Chondrocyte (in vitro differentiated cells): ENCODE data around the gene HYAL2. TPM values are rescaled to one million over a fixed set of nuclear protein-coding genes. Genes with fewer than 3 reads are reported as not detected.
A peak's percentile ranks its signal among the peaks of the same experiment; 100 is the strongest.

Source experiments
- DNase-seq: peaks from one replicate; pipeline ENCODE4 v3.0.0; 2021; ENCODE audit warnings: mixed read lengths, low spot score
- H3K27ac Mint-ChIP-seq: one replicate; pipeline ENCODE4 v1.8.0; 2021; ENCODE audit warnings: mild to moderate bottlenecking, moderate library complexity, mixed read lengths; ENCODE audit not compliant: unreplicated experiment
- H3K27me3 Mint-ChIP-seq: 2 replicates; pipeline ENCODE4 v1.8.0; 2021; ENCODE audit warnings: low read depth, mixed read lengths
- H3K36me3 Mint-ChIP-seq: 2 replicates; pipeline ENCODE4 v1.8.0; 2021; ENCODE audit warnings: low read depth, mixed read lengths
- H3K4me1 Mint-ChIP-seq: 2 replicates; pipeline ENCODE4 v1.8.0; 2021; ENCODE audit warnings: low read depth, mild to moderate bottlenecking, mixed read lengths
- H3K4me3 Mint-ChIP-seq: one replicate; pipeline ENCODE4 v1.8.0; 2021; ENCODE audit warnings: mild to moderate bottlenecking, moderate library complexity, mixed read lengths; ENCODE audit not compliant: unreplicated experiment
- H3K9me3 Mint-ChIP-seq: 2 replicates; pipeline ENCODE4 v1.8.0; 2021; ENCODE audit warnings: low read depth, mixed read lengths
- CTCF ChIP-seq: fragments of 200-600 bp; sonication (generic); IDR thresholded peaks from 2 replicates; pipeline ENCODE4 v1.5.0; 2021; ENCODE audit warnings: antibody characterized with exemption, mild to moderate bottlenecking, moderate library complexity
- total RNA-seq: library from RNA; stranded (reverse); gene quantifications from 3 replicates; pipeline ENCODE4 v1.2.1, GENCODE V29; 2021

HYAL2 gene
- total RNA-seq, 1 donor from 2014 or later, result 31.3 TPM

DNA sequence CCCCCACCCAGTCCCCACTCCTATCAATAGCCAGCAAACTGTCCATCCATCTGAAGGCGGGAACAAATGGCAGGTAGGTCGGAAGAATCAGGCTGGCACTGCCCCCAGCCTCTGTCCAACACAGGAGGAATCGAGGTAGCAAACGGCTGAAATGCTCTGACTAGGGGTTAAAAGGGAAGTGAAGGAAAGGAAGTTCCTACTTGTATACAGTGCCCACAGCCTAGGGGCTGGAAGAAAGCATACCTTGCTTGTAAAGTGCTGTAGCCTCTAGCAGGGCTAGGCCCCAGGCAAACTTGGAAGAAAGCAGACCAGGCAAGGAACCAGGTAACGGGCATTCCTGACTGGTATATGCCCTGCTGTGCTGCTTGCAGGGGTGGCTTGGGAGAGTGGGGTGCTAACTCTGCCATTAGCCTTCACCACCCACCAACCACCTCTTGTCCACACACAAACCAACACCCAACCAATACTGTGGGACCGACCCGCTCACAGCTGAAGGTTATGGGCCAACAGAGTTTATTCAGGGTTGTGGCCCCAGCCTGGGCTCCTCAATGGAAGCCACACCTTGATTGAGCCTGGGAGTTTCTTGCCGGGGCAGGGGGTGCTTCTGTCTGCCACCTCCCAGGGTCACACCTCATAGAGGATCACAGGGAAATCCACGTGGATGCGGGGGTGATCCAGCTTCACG lies 3.1 kb upstream of the HYAL2 start:
- Mint-ChIP-seq H3K36me3 (peaks cover 2% of the 10 kb centered on the region), H3K4me1 (peaks cover 31% of the 10 kb centered on the region), H3K4me3 (no peak overlapping the region), H3K27me3 (no peaks in the 10 kb centered on the region), H3K27ac (no peak overlapping the region), H3K9me3 (no peaks in the 10 kb centered on the region)
- no peak for TF ChIP-seq CTCF
- DNase-seq, result no peak

GRCh38 chr3:50325113-50325480 lies 2.6 kb upstream of the HYAL2 start:
- Mint-ChIP-seq H3K4me3 (no peak overlapping the region), H3K27ac (no peak overlapping the region), H3K9me3 (no peaks in the 10 kb centered on the region)

GRCh38 chr3:50324351-50325112 lies 2.0 kb upstream of the HYAL2 start:
- DNase-seq, result no peak
- no peaks in the 10 kb centered on the region for H3K36me3 Mint-ChIP-seq
- no peaks in the 10 kb centered on the region for H3K9me3 Mint-ChIP-seq
- no peak overlapping the region for H3K4me3 Mint-ChIP-seq
- H3K27ac Mint-ChIP-seq, result no peak overlapping the region
- H3K27me3 Mint-ChIP-seq, result no peaks in the 10 kb centered on the region
- H3K4me1 Mint-ChIP-seq, result peaks cover 42% of the 10 kb centered on the region
- peak; percentile 86 for TF ChIP-seq CTCF

More at GRCh38 chr3:50325113-50325480, 2.6 kb upstream of the HYAL2 start:
- DNase-seq, result no peak
- no peak for TF ChIP-seq CTCF
- H3K36me3 Mint-ChIP-seq, result no peaks in the 10 kb centered on the region
- no peaks in the 10 kb centered on the region for H3K27me3 Mint-ChIP-seq
- peaks cover 37% of the 10 kb centered on the region for H3K4me1 Mint-ChIP-seq

GRCh38 chr3:50323614-50324199 lies 1.2 kb upstream of the HYAL2 start:
- Mint-ChIP-seq H3K36me3 (no peaks in the 10 kb centered on the region), H3K27ac (no peak overlapping the region), H3K4me1 (peaks cover 48% of the 10 kb centered on the region), H3K9me3 (no peaks in the 10 kb centered on the region), H3K4me3 (no peak overlapping the region), H3K27me3 (no peaks in the 10 kb centered on the region)
- TF ChIP-seq CTCF, result no peak
- no peak for DNase-seq

DNA sequence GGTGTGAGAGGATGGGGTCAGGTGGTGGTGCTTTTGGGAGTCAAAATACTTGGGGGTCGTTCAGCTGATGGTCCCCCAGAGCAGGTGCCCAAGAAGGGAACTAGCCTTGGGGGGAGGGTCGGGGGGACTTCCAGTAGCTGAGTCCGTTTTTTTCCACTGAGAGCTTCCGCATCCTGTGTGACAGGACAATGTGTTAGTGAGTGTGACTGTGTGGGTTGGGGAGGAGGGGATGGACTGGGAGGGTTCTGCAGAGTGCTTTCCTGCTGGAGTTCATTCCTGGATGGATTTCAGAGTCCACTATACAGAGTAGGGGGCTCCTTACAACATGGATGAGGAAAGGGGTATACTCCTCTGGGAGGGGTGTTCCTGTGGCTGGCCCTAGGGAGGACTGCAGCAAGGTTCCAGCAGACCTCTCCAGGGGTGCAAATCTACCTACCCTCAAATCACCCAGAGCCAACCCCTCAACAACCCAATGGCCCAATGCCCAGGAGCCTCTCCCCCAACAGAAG lies 601 bp upstream of the HYAL2 start:
- H3K36me3 Mint-ChIP-seq, result peaks cover 2% of the 10 kb centered on the region
- no peak for DNase-seq
- H3K27me3 Mint-ChIP-seq, result no peaks in the 10 kb centered on the region
- peaks cover 48% of the 10 kb centered on the region for H3K4me1 Mint-ChIP-seq
- no peaks in the 10 kb centered on the region for H3K9me3 Mint-ChIP-seq
- no peak overlapping the region for H3K4me3 Mint-ChIP-seq
- no peak for TF ChIP-seq CTCF
- H3K27ac Mint-ChIP-seq, result no peak overlapping the region
